ENCODE data around the gene MCM9. TPM values are rescaled to one million over a fixed set of nuclear protein-coding genes. Genes with fewer than 3 reads are reported as not detected.
"Not testable (repeated sequence)": the region's sequence is repeated elsewhere in the genome, so short reads cannot be mapped to it uniquely, and the experiment has no call there.

Gene MCM9
- total RNA-seq, 1 donor from 2014 or later, result 19.0 TPM

- peaks cover 8% of the 10 kb centered on the region for H3K9me3 Mint-ChIP-seq
- intact Hi-C loops (cut with micrococcal nuclease), result loop anchor here (2.0 to 10.0 kb wide), 2 partner anchors 40 to 244 kb away; no protein-coding TSS in a partner anchor
These were observed 125.9 kb downstream of the MCM9 start for GRCh38 chr6:118808793-118809638.

GRCh38 chr6:118804091-118804490 is 130.9 kb downstream of the MCM9 start:
- intact Hi-C loops (cut with micrococcal nuclease), result loop anchor here (10.0 kb wide), 1 partner anchor 239 kb away; no protein-coding TSS in a partner anchor
- peaks cover 20% of the 10 kb centered on the region for H3K4me1 Mint-ChIP-seq
- peaks cover 3% of the 10 kb centered on the region for H3K36me3 Mint-ChIP-seq (ENCODE audit: low read depth)
- H3K27me3 Mint-ChIP-seq, result no peaks in the 10 kb centered on the region
- no peaks in the 10 kb centered on the region for H3K9me3 Mint-ChIP-seq
- no peak for DNase-seq
- no peak overlapping the region for H3K4me3 Mint-ChIP-seq
- no peak overlapping the region for H3K27ac Mint-ChIP-seq

More at GRCh38 chr6:118808793-118809638, 125.9 kb downstream of the MCM9 start:
- H3K36me3 Mint-ChIP-seq (ENCODE audit: low read depth), result peaks cover 20% of the 10 kb centered on the region
- peaks cover 46% of the 10 kb centered on the region for H3K4me1 Mint-ChIP-seq
- peak overlapping the region; percentile 26 for H3K4me3 Mint-ChIP-seq
- peak overlapping the region; percentile 57 for H3K27ac Mint-ChIP-seq
- DNase-seq, result peak; percentile 64
- H3K27me3 Mint-ChIP-seq, result no peaks in the 10 kb centered on the region

GRCh38 chr6:118801257-118801656 is 133.7 kb downstream of the MCM9 start:
- no peak overlapping the region for H3K27ac Mint-ChIP-seq
- intact Hi-C loops (cut with micrococcal nuclease), result loop anchor here (2.0 to 10.0 kb wide), 3 partner anchors 44 to 236 kb away; partner anchors contain the start of gene CEP85L
- H3K36me3 Mint-ChIP-seq (ENCODE audit: low read depth), result peaks cover 13% of the 10 kb centered on the region
- DNase-seq, result peak; percentile 53
- no peaks in the 10 kb centered on the region for H3K27me3 Mint-ChIP-seq
- H3K4me1 Mint-ChIP-seq, result peaks cover 24% of the 10 kb centered on the region
- no peak overlapping the region for H3K4me3 Mint-ChIP-seq
- H3K9me3 Mint-ChIP-seq, result peaks cover 7% of the 10 kb centered on the region

- H3K36me3 Mint-ChIP-seq (ENCODE audit: low read depth), result peaks cover 18% of the 10 kb centered on the region
- peak; percentile 95 for DNase-seq
- H3K4me1 Mint-ChIP-seq, result peaks cover 30% of the 10 kb centered on the region
- intact Hi-C loops (cut with micrococcal nuclease), result loop anchor here (1.0 to 10.0 kb wide), 5 partner anchors 44 to 516 kb away; partner anchors contain the start of gene CEP85L
- H3K27me3 Mint-ChIP-seq, result no peaks in the 10 kb centered on the region
- peak overlapping the region; percentile 51 for H3K27ac Mint-ChIP-seq
- peaks cover 10% of the 10 kb centered on the region for H3K9me3 Mint-ChIP-seq
- peak overlapping the region; percentile 60 for H3K4me3 Mint-ChIP-seq
These were observed 134.4 kb downstream of the MCM9 start for GRCh38 chr6:118800394-118801071.

- DNase-seq, result peak; percentile 56
- Mint-ChIP-seq H3K4me1 (peaks cover 29% of the 10 kb centered on the region), H3K27ac (no peak overlapping the region), H3K27me3 (no peaks in the 10 kb centered on the region), H3K4me3 (no peak overlapping the region), H3K36me3 (ENCODE audit: low read depth) (peaks cover 17% of the 10 kb centered on the region), H3K9me3 (peaks cover 12% of the 10 kb centered on the region)
- intact Hi-C loops (cut with micrococcal nuclease), result loop anchor here (1.0 to 10.0 kb wide), 5 partner anchors 45 to 516 kb away; partner anchors contain the start of gene CEP85L
These were observed 135.1 kb downstream of the MCM9 start for GRCh38 chr6:118799826-118800225.

- not testable (repeated sequence) for H3K27me3 Mint-ChIP-seq
- Mint-ChIP-seq H3K9me3 (peaks cover 16% of the 10 kb centered on the region), H3K4me3 (peak overlapping the region; percentile 73), H3K4me1 (peaks cover 35% of the 10 kb centered on the region), H3K36me3 (ENCODE audit: low read depth) (peaks cover 18% of the 10 kb centered on the region), H3K27ac (peak overlapping the region; percentile 89)
- intact Hi-C loops (cut with micrococcal nuclease), result loop anchor here (2.0 kb wide), 1 partner anchor 312 kb away; no protein-coding TSS in a partner anchor
- peak; percentile 95 for DNase-seq
These were observed 138.4 kb downstream of the MCM9 start for GRCh38 chr6:118796548-118796947.

- intact Hi-C loops (cut with micrococcal nuclease), result no loop called here
- H3K4me1 Mint-ChIP-seq, result peaks cover 28% of the 10 kb centered on the region
- peaks cover 13% of the 10 kb centered on the region for H3K36me3 Mint-ChIP-seq (ENCODE audit: low read depth)
- H3K4me3 Mint-ChIP-seq, result no peak overlapping the region
- H3K9me3 Mint-ChIP-seq, result peaks cover 14% of the 10 kb centered on the region
- H3K27me3 Mint-ChIP-seq, result no peaks in the 10 kb centered on the region
- DNase-seq, result no peak
- H3K27ac Mint-ChIP-seq, result peak overlapping the region; percentile 12
These were observed 143.5 kb downstream of the MCM9 start for GRCh38 chr6:118791499-118791898.

- H3K27ac Mint-ChIP-seq, result no peak overlapping the region
- H3K36me3 Mint-ChIP-seq (ENCODE audit: low read depth), result peaks cover 4% of the 10 kb centered on the region
- H3K9me3 Mint-ChIP-seq, result peaks cover 9% of the 10 kb centered on the region
- intact Hi-C loops (cut with micrococcal nuclease), result no loop called here
- no peaks in the 10 kb centered on the region for H3K27me3 Mint-ChIP-seq
- H3K4me1 Mint-ChIP-seq, result peaks cover 21% of the 10 kb centered on the region
- DNase-seq, result no peak
- H3K4me3 Mint-ChIP-seq, result no peak overlapping the region
These were observed 145.0 kb downstream of the MCM9 start for GRCh38 chr6:118789954-118790353.

GRCh38 chr6:118789419-118789818 is 145.5 kb downstream of the MCM9 start:
- Mint-ChIP-seq H3K9me3 (peaks cover 6% of the 10 kb centered on the region), H3K27me3 (no peaks in the 10 kb centered on the region), H3K27ac (no peak overlapping the region), H3K4me1 (peaks cover 21% of the 10 kb centered on the region), H3K4me3 (no peak overlapping the region), H3K36me3 (ENCODE audit: low read depth) (peaks cover 4% of the 10 kb centered on the region)
- no peak for DNase-seq
- intact Hi-C loops (cut with micrococcal nuclease), result no loop called here

GRCh38 chr6:118788702-118789101 is 146.3 kb downstream of the MCM9 start:
- H3K36me3 Mint-ChIP-seq (ENCODE audit: low read depth), result peaks cover 4% of the 10 kb centered on the region
- no peak overlapping the region for H3K4me3 Mint-ChIP-seq
- H3K9me3 Mint-ChIP-seq, result peaks cover 6% of the 10 kb centered on the region
- H3K27me3 Mint-ChIP-seq, result no peaks in the 10 kb centered on the region
- no peak overlapping the region for H3K27ac Mint-ChIP-seq
- DNase-seq, result no peak
- intact Hi-C loops (cut with micrococcal nuclease), result no loop called here
- H3K4me1 Mint-ChIP-seq, result peaks cover 21% of the 10 kb centered on the region

- DNase-seq, result peak; percentile 66
- H3K27me3 Mint-ChIP-seq, result no peaks in the 10 kb centered on the region
- H3K4me1 Mint-ChIP-seq, result peaks cover 21% of the 10 kb centered on the region
- peaks cover 6% of the 10 kb centered on the region for H3K9me3 Mint-ChIP-seq
- peak overlapping the region; percentile 35 for H3K27ac Mint-ChIP-seq
- intact Hi-C loops (cut with micrococcal nuclease), result no loop called here
- H3K4me3 Mint-ChIP-seq, result no peak overlapping the region
- peaks cover 4% of the 10 kb centered on the region for H3K36me3 Mint-ChIP-seq (ENCODE audit: low read depth)
These were observed 147.1 kb downstream of the MCM9 start for GRCh38 chr6:118787724-118788423.

- peaks cover 4% of the 10 kb centered on the region for H3K36me3 Mint-ChIP-seq (ENCODE audit: low read depth)
- H3K9me3 Mint-ChIP-seq, result peaks cover 6% of the 10 kb centered on the region
- DNase-seq, result no peak
- H3K4me3 Mint-ChIP-seq, result no peak overlapping the region
- peaks cover 18% of the 10 kb centered on the region for H3K4me1 Mint-ChIP-seq
- no peak overlapping the region for H3K27ac Mint-ChIP-seq
- no peaks in the 10 kb centered on the region for H3K27me3 Mint-ChIP-seq
- intact Hi-C loops (cut with micrococcal nuclease), result no loop called here
These were observed 148.1 kb downstream of the MCM9 start for GRCh38 chr6:118786596-118787453.

GRCh38 chr6:118785601-118786000 is 149.4 kb downstream of the MCM9 start:
- no peaks in the 10 kb centered on the region for H3K36me3 Mint-ChIP-seq (ENCODE audit: low read depth)
- intact Hi-C loops (cut with micrococcal nuclease), result no loop called here
- no peak overlapping the region for H3K4me3 Mint-ChIP-seq
- H3K9me3 Mint-ChIP-seq, result no peaks in the 10 kb centered on the region
- no peak overlapping the region for H3K27ac Mint-ChIP-seq
- no peak for DNase-seq
- peaks cover 12% of the 10 kb centered on the region for H3K4me1 Mint-ChIP-seq
- H3K27me3 Mint-ChIP-seq, result no peaks in the 10 kb centered on the region
